ENCODE data around the gene DSE.

DNA sequence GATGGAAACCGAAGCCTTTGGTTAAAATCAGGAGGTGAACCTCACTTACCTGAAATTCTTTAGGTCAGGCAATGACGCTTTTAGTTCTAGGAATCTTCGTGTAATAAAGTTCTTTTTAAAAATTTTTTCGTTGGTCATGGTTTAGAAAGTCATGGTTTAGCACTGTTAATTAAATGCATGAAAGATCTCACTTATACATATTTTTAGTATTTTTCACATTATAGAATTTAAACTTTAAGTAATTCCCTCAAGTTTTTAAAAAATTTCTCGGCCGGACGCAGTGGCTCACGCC lies 1.1 kb downstream of the DSE start:
- no peak for TF ChIP-seq POLR2AphosphoS5 (IDR thresholded peaks at IDR 0.05; ENCODE audit: low read depth, low read length)
- TF ChIP-seq, protein P1, sequence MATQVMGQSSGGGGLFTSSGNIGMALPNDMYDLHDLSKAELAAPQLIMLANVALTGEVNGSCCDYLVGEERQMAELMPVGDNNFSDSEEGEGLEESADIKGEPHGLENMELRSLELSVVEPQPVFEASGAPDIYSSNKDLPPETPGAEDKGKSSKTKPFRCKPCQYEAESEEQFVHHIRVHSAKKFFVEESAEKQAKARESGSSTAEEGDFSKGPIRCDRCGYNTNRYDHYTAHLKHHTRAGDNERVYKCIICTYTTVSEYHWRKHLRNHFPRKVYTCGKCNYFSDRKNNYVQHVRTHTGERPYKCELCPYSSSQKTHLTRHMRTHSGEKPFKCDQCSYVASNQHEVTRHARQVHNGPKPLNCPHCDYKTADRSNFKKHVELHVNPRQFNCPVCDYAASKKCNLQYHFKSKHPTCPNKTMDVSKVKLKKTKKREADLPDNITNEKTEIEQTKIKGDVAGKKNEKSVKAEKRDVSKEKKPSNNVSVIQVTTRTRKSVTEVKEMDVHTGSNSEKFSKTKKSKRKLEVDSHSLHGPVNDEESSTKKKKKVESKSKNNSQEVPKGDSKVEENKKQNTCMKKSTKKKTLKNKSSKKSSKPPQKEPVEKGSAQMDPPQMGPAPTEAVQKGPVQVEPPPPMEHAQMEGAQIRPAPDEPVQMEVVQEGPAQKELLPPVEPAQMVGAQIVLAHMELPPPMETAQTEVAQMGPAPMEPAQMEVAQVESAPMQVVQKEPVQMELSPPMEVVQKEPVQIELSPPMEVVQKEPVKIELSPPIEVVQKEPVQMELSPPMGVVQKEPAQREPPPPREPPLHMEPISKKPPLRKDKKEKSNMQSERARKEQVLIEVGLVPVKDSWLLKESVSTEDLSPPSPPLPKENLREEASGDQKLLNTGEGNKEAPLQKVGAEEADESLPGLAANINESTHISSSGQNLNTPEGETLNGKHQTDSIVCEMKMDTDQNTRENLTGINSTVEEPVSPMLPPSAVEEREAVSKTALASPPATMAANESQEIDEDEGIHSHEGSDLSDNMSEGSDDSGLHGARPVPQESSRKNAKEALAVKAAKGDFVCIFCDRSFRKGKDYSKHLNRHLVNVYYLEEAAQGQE (IDR thresholded peaks at IDR 0.05; ENCODE audit: insufficient read depth in 1 of 2, low read depth in 2 of 2, low read length in 2 of 2) = no peak
- no peak for TF ChIP-seq SIN3A (IDR thresholded peaks at IDR 0.05; ENCODE audit: borderline replicate concordance, insufficient read depth, low read length)
- TF ChIP-seq FOXP2 (optimal IDR thresholded peaks at IDR 0.05; ENCODE audit: borderline replicate concordance, extremely low read depth, extremely low read length, insufficient read depth) = no peak
